Neural crest cell (in vitro differentiated cells): ENCODE measurements around the gene ABCB8. TPM values are rescaled to one million over a fixed set of nuclear protein-coding genes. Genes with fewer than 3 reads are reported as not detected.

Source experiments
- DNase-seq: peaks from one replicate; pipeline ENCODE4 v3.0.0; 2021; ENCODE audit warnings: low read depth, mixed read lengths, low spot score
- H3K27ac Mint-ChIP-seq: one replicate; pipeline ENCODE4 v1.8.0; 2021; ENCODE audit warnings: mild to moderate bottlenecking, mixed read lengths; ENCODE audit not compliant: unreplicated experiment
- H3K27me3 Mint-ChIP-seq: 2 replicates; pipeline ENCODE4 v1.8.0; 2021; ENCODE audit warnings: low read depth, mild to moderate bottlenecking, mixed read lengths
- H3K36me3 Mint-ChIP-seq: 2 replicates; pipeline ENCODE4 v1.8.0; 2021; ENCODE audit warnings: low read depth, mild to moderate bottlenecking, mixed read lengths
- H3K4me1 Mint-ChIP-seq: 2 replicates; pipeline ENCODE4 v1.8.0; 2021; ENCODE audit warnings: mixed read lengths
- H3K4me3 Mint-ChIP-seq: one replicate; pipeline ENCODE4 v1.8.0; 2021; ENCODE audit warnings: mild to moderate bottlenecking, mixed read lengths
- H3K9me3 Mint-ChIP-seq: 2 replicates; pipeline ENCODE4 v1.8.0; 2021; ENCODE audit warnings: mixed read lengths
- total RNA-seq: library from RNA; stranded (reverse); gene quantifications from 2 replicates; pipeline ENCODE4 v1.2.1, GENCODE V29; 2021
- TF ChIP-seq, protein P1 (sequence below): fragments of 200-600 bp; sonication (generic); conservative IDR thresholded peaks from 2 replicates; pipeline ENCODE4 v1.5.0; 2021; ENCODE audit warnings: antibody characterized with exemption, mild to moderate bottlenecking

Gene ABCB8
- total RNA-seq, 1 donor from 2014 or later = 43.5 TPM

DNA sequence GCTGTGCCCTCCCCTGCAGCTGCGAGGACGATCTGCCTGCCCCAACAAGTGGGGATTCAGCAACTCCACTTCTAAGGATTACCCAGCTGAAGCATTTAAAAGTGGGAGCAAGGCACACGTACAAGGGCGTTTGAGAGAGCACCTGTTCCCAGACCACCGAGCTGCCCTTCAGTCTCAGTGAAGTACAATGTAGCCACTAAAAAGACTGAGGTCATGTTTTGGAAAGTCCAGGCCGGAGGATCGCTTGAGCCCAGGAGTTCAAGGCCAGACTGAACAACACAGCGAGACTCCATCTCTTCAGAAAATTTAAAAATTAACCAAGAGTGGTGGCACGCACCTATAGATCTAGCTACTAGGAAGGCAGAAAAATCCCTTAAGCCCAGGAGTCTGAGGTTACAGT is 22.7 kb upstream of the ABCB8 start:
- Mint-ChIP-seq H3K27ac (no peak overlapping the region), H3K9me3 (no peaks in the 10 kb centered on the region), H3K4me1 (peaks cover 16% of the 10 kb centered on the region), H3K4me3 (no peak overlapping the region), H3K36me3 (no peaks in the 10 kb centered on the region), H3K27me3 (no peaks in the 10 kb centered on the region)
- TF ChIP-seq, protein P1, sequence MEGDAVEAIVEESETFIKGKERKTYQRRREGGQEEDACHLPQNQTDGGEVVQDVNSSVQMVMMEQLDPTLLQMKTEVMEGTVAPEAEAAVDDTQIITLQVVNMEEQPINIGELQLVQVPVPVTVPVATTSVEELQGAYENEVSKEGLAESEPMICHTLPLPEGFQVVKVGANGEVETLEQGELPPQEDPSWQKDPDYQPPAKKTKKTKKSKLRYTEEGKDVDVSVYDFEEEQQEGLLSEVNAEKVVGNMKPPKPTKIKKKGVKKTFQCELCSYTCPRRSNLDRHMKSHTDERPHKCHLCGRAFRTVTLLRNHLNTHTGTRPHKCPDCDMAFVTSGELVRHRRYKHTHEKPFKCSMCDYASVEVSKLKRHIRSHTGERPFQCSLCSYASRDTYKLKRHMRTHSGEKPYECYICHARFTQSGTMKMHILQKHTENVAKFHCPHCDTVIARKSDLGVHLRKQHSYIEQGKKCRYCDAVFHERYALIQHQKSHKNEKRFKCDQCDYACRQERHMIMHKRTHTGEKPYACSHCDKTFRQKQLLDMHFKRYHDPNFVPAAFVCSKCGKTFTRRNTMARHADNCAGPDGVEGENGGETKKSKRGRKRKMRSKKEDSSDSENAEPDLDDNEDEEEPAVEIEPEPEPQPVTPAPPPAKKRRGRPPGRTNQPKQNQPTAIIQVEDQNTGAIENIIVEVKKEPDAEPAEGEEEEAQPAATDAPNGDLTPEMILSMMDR = no peak
- DNase-seq = no peak

DNA sequence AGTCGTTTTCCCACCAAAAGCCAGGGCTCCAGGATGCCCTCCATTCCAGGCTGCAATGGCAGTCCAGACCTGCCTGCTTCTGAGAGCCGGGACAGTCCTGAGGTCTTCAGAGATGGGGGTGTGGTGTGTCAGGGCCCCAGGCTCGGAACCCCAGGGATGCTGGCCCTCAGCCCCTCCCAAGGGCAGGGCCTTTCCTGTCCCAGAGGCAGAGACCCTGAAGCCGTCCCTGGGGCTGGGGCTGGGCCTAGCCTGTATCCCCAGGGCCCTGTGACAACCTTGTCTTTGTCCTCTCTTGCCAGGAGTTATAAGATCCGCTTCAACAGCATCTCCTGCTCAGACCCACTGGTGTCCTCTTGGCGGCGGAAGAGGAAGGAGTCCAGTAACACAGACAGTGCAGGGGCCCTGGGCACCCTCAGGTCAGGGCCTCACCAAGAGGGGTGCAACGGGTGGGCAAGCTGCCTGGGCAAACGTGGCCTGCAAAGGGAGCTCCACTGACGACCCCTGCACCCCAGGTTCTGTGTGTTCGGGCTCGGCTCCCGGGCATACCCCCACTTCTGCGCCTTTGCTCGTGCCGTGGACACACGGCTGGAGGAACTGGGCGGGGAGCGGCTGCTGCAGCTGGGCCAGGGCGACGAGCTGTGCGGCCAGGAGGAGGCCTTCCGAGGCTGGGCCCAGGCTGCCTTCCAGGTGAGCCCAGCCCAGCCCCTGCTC is 21.5 kb upstream of the ABCB8 start:
- no peaks in the 10 kb centered on the region for H3K27me3 Mint-ChIP-seq
- H3K36me3 Mint-ChIP-seq = no peaks in the 10 kb centered on the region
- H3K9me3 Mint-ChIP-seq = no peaks in the 10 kb centered on the region
- TF ChIP-seq, protein P1 = no peak
- peaks cover 25% of the 10 kb centered on the region for H3K4me1 Mint-ChIP-seq
- no peak overlapping the region for H3K4me3 Mint-ChIP-seq
- DNase-seq = no peak
- no peak overlapping the region for H3K27ac Mint-ChIP-seq

DNA sequence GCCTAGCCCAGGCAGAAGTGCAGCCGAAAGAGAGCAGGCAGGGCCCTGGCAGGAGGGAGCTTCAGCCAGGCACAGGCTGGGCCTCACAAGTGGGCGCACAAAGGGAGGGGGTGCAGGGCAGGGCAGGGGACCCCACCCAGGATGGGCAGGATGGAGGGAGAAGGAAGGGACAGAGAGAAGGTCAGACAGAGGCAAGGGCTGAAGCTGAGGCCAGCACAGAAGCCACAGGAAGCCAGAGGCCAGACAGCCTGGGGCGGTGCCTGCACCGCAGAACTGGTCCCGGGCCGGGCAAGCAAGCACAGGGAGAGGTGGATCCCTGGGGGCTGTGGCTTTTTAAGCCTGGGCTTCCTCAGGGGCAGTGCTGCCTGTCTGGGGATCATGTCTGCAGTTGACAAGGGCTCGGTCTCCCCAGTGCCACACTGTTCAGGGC is 20.8 kb upstream of the ABCB8 start:
- Mint-ChIP-seq H3K9me3 (no peaks in the 10 kb centered on the region), H3K4me1 (peaks cover 32% of the 10 kb centered on the region), H3K27ac (no peak overlapping the region), H3K36me3 (no peaks in the 10 kb centered on the region), H3K4me3 (no peak overlapping the region), H3K27me3 (peaks cover 1% of the 10 kb centered on the region)
- TF ChIP-seq, protein P1 = no peak
- no peak for DNase-seq

DNA sequence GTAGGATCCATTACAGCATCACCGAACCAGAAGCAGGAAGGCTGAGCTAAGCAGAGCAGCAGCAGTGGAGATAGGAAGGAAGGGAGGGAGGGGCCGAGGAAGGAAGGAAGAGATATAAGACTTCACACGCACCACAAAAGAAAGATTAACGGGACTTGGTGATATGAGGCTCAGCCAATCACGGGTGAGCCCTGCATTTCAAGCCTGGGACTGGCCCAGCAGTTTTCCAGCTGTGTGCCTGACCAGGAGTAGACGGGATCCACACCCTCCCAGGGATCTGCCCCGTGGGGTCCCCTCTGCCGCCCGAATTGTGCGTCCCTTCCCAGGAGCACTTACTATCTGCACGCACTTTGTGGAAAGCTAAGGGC is 20.1 kb upstream of the ABCB8 start:
- Mint-ChIP-seq H3K4me3 (peak overlapping the region; percentile 61), H3K27ac (no peak overlapping the region)
- no peak for DNase-seq

DNA sequence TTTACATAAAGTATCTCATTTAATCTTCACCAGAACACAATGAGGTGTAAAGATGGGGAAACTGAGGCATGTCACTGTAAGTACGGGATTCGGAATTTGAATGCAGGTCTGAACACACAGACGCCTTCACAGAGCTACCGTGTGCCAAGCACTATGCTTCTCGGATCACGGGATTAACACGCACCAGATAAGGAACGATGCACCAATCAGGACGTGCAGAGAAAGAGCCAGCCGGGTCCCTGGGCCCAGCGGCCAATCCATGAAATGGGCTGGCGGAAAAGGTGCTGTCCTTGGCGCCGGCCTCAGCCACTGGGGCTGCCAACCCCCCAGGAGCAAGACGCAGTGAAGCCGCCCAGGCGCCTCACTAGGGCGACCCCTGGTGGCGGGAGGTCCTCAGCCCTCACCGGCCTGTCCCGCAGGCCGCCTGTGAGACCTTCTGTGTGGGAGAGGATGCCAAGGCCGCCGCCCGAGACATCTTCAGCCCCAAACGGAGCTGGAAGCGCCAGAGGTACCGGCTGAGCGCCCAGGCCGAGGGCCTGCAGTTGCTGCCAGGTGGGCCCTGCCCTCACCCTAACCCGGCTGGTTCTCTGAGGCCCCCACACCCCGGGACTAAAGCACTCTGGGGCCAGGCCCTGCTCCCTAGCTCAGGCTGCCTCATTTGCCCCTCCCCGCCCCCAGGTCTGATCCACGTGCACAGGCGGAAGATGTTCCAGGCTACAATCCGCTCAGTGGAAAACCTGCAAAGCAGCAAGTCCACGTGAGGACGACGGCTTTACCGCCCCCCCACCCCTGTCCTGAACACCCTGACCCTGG is 19.5 kb upstream of the ABCB8 start:
- no peaks in the 10 kb centered on the region for H3K9me3 Mint-ChIP-seq
- DNase-seq = no peak
- no peak overlapping the region for H3K27ac Mint-ChIP-seq
- TF ChIP-seq, protein P1 = peak; percentile 72
- H3K4me3 Mint-ChIP-seq = peak overlapping the region; percentile 61
- peaks cover 37% of the 10 kb centered on the region for H3K4me1 Mint-ChIP-seq
- H3K36me3 Mint-ChIP-seq = no peaks in the 10 kb centered on the region
- peaks cover 6% of the 10 kb centered on the region for H3K27me3 Mint-ChIP-seq

More for the DNA sequence above, 20.1 kb upstream of the ABCB8 start:
- TF ChIP-seq, protein P1 = no peak
- Mint-ChIP-seq H3K27me3 (peaks cover 6% of the 10 kb centered on the region), H3K9me3 (no peaks in the 10 kb centered on the region), H3K36me3 (no peaks in the 10 kb centered on the region), H3K4me1 (peaks cover 37% of the 10 kb centered on the region)
